Activated T-cell treated with anti-CD3 and anti-CD28 coated beads, Interleukin-2, amount 50 U/mL, for 72 hours (primary cell): ENCODE results near the gene DDOST. TPM values are rescaled to one million over a fixed set of nuclear protein-coding genes. Genes with fewer than 3 reads are reported as not detected.

Experiments
- ATAC-seq, 2 donors: fragments of 150-1000 bp; cut with Tn5 transposase; replicated peaks in 1 of 2; 2 replicates each; pipeline ENCODE4 v1.10.0; 2021; ENCODE audit warnings: moderate library complexity in 2 of 2, mild to moderate bottlenecking in 1 of 2
- DNase-seq, 2 donors: peaks; one replicate each; pipeline ENCODE4 v3.0.0; 2021 to 2022; ENCODE audit warnings: mixed read lengths in 1 of 2
- H3K27ac Mint-ChIP-seq: one replicate; pipeline ENCODE4 v1.8.0; 2022; ENCODE audit warnings: mild to moderate bottlenecking, moderate library complexity, mixed read lengths
- H3K27me3 Mint-ChIP-seq: one replicate; pipeline ENCODE4 v1.8.0; 2022; ENCODE audit warnings: low read depth, mixed read lengths
- H3K36me3 Mint-ChIP-seq, 2 donors: one replicate each; pipeline ENCODE4 v1.8.0; 2022; ENCODE audit warnings: mixed read lengths in 2 of 2, mild to moderate bottlenecking in 1 of 2; ENCODE audit not compliant: insufficient read depth in 2 of 2
- H3K4me1 Mint-ChIP-seq: one replicate; pipeline ENCODE4 v1.8.0; 2022; ENCODE audit warnings: low read depth, mixed read lengths
- H3K4me3 Mint-ChIP-seq, 2 donors: one replicate each; pipeline ENCODE4 v1.8.0; 2022; ENCODE audit warnings: mild to moderate bottlenecking in 2 of 2, mixed read lengths in 2 of 2, moderate library complexity in 2 of 2
- H3K9me3 Mint-ChIP-seq, 2 donors: one replicate each; pipeline ENCODE4 v1.8.0; 2022; ENCODE audit warnings: mixed read lengths in 2 of 2
- total RNA-seq, 2 donors: library from RNA; stranded (reverse); gene quantifications; one replicate each; pipeline ENCODE4 v1.2.3, GENCODE V29; 2022

DDOST gene
- total RNA-seq, 2 donors from 2014 or later: 159 to 175 TPM

GRCh38 chr1:20643080-20643479 lies 18.1 kb downstream of the DDOST start:
- Mint-ChIP-seq H3K27ac (no peak overlapping the region), H3K9me3 (no peaks in the 10 kb centered on the region), H3K4me3 (no peak overlapping the region), H3K4me1 (no peaks in the 10 kb centered on the region), H3K36me3 (no peaks in the 10 kb centered on the region), H3K27me3 (no peaks in the 10 kb centered on the region)
- ATAC-seq: no peak
- no peak for DNase-seq

DNA sequence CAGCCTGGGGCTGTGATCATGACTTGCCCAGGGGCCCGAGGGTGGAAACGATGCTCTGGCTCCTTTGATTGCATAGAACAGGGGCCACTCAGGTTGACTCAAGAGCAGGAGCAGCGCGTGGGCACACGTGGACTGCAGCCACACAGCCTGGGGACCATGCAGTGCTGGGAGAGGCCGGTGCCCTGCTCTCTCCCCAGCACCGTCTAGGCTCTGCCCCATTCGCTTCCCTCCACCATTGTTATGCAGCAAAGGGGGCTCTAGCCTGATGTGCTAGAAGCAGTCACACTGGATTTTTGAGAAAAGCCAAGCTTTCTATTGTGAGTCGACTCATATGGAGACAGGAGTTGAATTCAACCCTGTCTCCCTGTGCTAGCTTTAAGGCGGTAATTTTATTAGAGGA lies 19.2 kb downstream of the DDOST start:
- Mint-ChIP-seq H3K36me3 (no peaks in the 10 kb centered on the region), H3K9me3 (no peaks in the 10 kb centered on the region), H3K27me3 (no peaks in the 10 kb centered on the region), H3K4me3 (no peak overlapping the region), H3K4me1 (no peaks in the 10 kb centered on the region), H3K27ac (no peak overlapping the region)
- DNase-seq: no peak
- no peak for ATAC-seq

- Mint-ChIP-seq H3K36me3 (no peaks in the 10 kb centered on the region), H3K4me1 (peaks cover under 1% of the 10 kb centered on the region), H3K27me3 (no peaks in the 10 kb centered on the region), H3K4me3 (no peak overlapping the region), H3K27ac (peak overlapping the region; percentile 43), H3K9me3 (no peaks in the 10 kb centered on the region)
- ATAC-seq (peak; percentile 73 to 74), DNase-seq (peak; percentile 55 to 64)
Observed at GRCh38 chr1:20640183-20640597, 21.0 kb downstream of the DDOST start.

GRCh38 chr1:20636785-20637347 lies 24.3 kb downstream of the DDOST start:
- Mint-ChIP-seq H3K27me3 (no peaks in the 10 kb centered on the region), H3K27ac (no peak overlapping the region), H3K4me1 (peaks cover 12% of the 10 kb centered on the region), H3K36me3 (no peaks in the 10 kb centered on the region), H3K9me3 (no peaks in the 10 kb centered on the region), H3K4me3 (no peak overlapping the region)
- DNase-seq: no peak
- ATAC-seq: no peak

DNA sequence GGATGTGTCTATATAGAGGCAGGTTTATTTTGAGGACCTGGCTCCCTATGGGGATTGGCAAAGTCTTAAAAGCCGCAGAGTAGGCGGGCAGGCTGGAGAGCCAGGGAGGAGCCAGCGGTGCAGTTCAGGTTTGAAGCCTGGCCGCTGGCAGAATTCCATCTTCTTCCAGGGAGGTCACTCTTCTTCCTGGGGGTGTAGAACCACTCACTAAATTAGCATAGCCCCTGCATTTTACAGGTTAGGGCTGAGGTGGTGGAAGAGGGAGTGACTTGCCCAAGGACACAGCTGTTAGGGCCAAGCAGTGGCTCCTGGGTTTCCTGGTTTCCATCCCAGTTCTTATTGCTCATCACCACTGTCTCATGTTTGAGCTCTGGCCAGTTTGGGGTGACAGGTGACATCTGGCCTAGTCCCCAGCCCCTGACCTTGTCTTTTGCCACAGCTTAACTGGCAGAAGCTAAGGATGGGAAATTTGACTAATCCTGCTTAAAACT lies 26.5 kb downstream of the DDOST start:
- H3K4me1 Mint-ChIP-seq: peaks cover 12% of the 10 kb centered on the region
- H3K27ac Mint-ChIP-seq: peak overlapping the region; percentile 82
- DNase-seq (peak; percentile 30), ATAC-seq (peak; percentile 42)
- H3K27me3 Mint-ChIP-seq: no peaks in the 10 kb centered on the region
- no peaks in the 10 kb centered on the region for H3K9me3 Mint-ChIP-seq
- no peaks in the 10 kb centered on the region for H3K36me3 Mint-ChIP-seq
- H3K4me3 Mint-ChIP-seq: peak overlapping the region; percentile 79 to 97

DNA sequence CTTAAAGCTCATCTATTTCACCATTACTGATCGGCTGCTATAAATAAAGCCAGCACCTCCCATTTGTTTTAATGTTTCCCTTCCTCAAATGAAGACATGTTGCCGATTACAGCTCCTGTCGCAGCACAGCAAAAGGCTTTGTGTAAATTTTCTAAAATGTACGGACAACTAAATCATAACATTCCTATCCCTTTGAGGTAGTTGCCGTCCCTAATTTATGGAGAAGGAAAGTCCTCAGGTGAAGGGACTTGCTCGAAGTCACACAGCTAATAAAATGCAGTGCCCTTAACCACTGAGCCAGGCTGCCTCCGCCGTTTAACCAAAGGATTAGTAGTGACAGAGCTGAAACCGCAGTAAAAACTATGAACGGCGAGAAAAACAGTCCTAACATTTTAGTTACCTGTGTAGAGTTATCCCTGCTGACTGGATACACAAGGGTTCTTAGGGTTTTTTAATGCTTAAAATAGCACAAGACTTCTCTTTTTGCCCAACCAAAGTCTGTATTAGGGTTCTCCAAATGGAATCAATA lies 27.0 kb downstream of the DDOST start:
- DNase-seq: peak in 1 of 2 donors; percentile 17
- no peaks in the 10 kb centered on the region for H3K9me3 Mint-ChIP-seq
- H3K27ac Mint-ChIP-seq: peak overlapping the region; percentile 82
- H3K4me3 Mint-ChIP-seq: peak overlapping the region; percentile 79 to 97
- peak; percentile 17 to 29 for ATAC-seq
- H3K4me1 Mint-ChIP-seq: peaks cover 12% of the 10 kb centered on the region
- no peaks in the 10 kb centered on the region for H3K36me3 Mint-ChIP-seq
- H3K27me3 Mint-ChIP-seq: no peaks in the 10 kb centered on the region

DNA sequence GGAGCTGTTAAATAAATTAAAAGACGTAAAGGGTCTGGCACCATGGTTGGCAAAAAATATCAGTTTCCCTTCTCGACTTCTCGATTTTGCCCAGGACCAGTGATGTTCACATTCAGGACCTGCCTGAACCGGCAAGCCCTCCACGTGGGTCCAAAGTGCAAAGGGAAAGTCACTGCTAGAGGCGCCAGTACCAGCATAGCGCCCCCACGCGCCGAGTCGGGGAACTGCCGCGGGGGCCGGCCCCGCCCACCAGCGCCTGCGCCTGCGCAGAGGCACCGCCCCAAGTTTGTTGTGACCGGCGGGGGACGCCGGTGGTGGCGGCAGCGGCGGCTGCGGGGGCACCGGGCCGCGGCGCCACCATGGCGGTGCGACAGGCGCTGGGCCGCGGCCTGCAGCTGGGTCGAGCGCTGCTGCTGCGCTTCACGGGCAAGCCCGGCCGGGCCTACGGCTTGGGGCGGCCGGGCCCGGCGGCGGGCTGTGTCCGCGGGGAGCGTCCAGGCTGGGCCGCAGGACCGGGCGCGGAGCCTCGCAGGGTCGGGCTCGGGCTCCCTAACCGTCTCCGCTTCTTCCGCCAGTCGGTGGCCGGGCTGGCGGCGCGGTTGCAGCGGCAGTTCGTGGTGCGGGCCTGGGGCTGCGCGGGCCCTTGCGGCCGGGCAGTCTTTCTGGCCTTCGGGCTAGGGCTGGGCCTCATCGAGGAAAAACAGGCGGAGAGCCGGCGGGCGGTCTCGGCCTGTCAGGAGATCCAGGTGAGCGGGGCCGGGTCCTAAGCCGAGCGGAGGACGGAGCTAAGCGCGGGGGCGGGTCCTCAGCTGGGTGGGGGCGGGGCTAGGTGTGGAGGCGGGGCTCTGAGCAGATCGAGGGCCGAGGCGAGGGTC lies 27.7 kb downstream of the DDOST start, which contains the start of gene PINK1:
Gene PINK1, plus strand, starts transcription at position 269 of the 875 bp plus-strand sequence. Its CDS starts 91 bp downstream, at position 360.
- peaks cover 12% of the 10 kb centered on the region for H3K4me1 Mint-ChIP-seq

DNA sequence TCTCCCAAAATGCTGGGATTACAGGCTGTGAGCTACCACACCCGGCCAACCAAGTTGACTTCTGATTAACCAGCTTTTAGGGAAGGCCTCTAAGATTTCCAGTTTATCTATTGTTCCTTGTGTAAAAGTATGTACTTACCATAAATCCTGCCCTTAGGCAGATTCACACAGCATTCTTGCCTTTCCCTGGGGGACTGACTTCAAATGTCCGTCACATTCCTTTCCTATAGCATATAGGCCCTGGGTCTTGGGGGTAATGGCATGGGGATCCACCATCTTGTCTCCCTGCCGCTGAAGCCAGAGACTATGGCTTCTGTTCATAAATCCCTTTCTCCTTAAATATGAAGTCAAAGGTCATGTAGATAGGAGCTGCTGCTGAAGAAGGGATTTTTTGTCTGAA lies 28.8 kb downstream of the DDOST start:
- no peak for ATAC-seq
- Mint-ChIP-seq H3K36me3 (peaks cover 2 to 4% of the 10 kb centered on the region in 2 donors), H3K27ac (no peak overlapping the region), H3K9me3 (no peaks in the 10 kb centered on the region), H3K4me3 (peak overlapping the region; percentile 62 to 70), H3K4me1 (peaks cover 12% of the 10 kb centered on the region), H3K27me3 (peaks cover 3% of the 10 kb centered on the region)
- DNase-seq: no peak

More for the DNA sequence above, 27.7 kb downstream of the DDOST start, which contains the start of gene PINK1:
- Mint-ChIP-seq H3K36me3 (no peaks in the 10 kb centered on the region), H3K27ac (peak within 1 kb of the TSS; percentile 82), H3K9me3 (no peaks in the 10 kb centered on the region), H3K4me3 (peak within 1 kb of the TSS; percentile 79 to 97), H3K27me3 (no peaks in the 10 kb centered on the region)
- DNase-seq (peak; percentile 82 to 96), ATAC-seq (peak; percentile 88 to 93)

- H3K4me1 Mint-ChIP-seq: peaks cover 12% of the 10 kb centered on the region
- peaks cover 2 to 4% of the 10 kb centered on the region in 2 donors for H3K36me3 Mint-ChIP-seq
- H3K27me3 Mint-ChIP-seq: peaks cover 8% of the 10 kb centered on the region
- no peak overlapping the region for H3K27ac Mint-ChIP-seq
- ATAC-seq: no peak
- H3K4me3 Mint-ChIP-seq: no peak overlapping the region
- DNase-seq: no peak
- peaks cover 0 to 2% of the 10 kb centered on the region in 2 donors for H3K9me3 Mint-ChIP-seq
Observed at GRCh38 chr1:20630729-20631128, 30.4 kb downstream of the DDOST start.

DNA sequence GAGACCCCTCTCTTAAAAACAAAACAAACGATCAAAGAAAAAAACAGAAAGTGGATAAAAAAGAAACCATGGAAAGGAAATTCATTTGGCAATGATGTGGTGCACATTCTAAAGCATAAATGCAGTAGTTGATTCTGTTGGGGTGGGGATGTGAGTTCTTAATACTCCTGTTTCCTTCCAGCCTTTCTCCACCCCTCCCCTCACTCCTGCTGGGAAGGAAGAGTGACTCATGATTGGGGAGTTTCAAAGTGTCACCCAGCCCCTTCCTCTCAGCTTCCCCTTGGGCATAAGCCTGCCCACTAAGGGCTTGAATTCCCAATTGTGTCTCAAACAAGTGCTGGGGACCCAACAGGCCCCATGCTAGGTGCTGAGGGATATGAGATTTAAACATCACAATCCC lies 34.6 kb downstream of the DDOST start:
- no peak for DNase-seq
- Mint-ChIP-seq H3K4me1 (no peaks in the 10 kb centered on the region), H3K27ac (no peak overlapping the region), H3K36me3 (peaks cover 2 to 4% of the 10 kb centered on the region in 2 donors), H3K4me3 (no peak overlapping the region), H3K9me3 (peaks cover 0 to 2% of the 10 kb centered on the region in 2 donors), H3K27me3 (peaks cover 11% of the 10 kb centered on the region)
- ATAC-seq: no peak

- no peaks in the 10 kb centered on the region for H3K4me1 Mint-ChIP-seq
- peaks cover 0 to 2% of the 10 kb centered on the region in 2 donors for H3K9me3 Mint-ChIP-seq
- DNase-seq (no peak), ATAC-seq (no peak)
- peaks cover 11% of the 10 kb centered on the region for H3K27me3 Mint-ChIP-seq
- H3K27ac Mint-ChIP-seq: no peak overlapping the region
- H3K4me3 Mint-ChIP-seq: no peak overlapping the region
- H3K36me3 Mint-ChIP-seq: peaks cover 2 to 4% of the 10 kb centered on the region in 2 donors
Observed at GRCh38 chr1:20626098-20626427, 35.1 kb downstream of the DDOST start.

DNA sequence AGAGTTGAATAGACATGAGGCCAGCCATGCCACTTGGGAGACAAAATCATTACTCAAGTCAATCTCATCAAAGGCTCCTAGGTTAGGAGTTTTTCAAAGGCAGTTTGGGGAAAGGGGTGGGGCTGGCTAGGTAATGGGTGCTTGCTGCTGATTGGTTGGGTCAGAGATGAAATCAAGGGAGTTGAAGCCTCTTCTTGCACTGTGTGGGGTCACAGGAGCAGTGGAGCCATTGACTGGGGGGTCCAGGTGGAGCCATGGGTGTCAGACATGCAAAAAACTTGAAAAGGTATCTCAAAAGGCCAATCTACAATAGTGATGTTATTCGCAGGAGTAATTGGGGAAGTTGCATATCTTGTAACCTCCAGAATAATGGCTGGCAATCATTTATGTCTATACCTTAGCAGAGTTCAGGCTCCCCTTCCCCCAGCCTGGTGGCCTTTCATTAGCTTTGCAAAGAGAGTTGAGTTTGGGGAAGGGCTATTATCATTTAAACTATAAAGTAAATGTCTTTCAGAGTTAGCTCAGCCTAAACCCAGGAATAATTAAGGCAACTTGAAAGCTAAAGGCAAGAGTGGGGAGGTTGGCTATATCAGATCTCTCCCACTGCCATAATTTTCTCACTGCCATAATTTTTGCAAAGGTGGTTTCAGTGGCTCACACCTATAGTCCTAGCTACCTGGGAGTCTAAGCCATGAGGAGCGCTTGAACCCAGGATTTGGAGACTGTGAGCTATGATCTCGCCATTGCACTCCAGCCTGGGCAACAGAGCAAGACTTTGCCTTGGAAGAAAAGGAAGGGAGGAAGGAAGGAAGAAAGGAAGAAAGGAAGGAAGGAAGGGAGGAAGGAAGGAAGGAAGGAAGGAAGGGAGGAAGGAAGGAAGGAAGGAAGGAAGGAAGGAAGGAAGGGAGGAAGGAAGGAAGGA lies 35.7 kb downstream of the DDOST start:
- H3K9me3 Mint-ChIP-seq: peaks cover 0 to 2% of the 10 kb centered on the region in 2 donors
- ATAC-seq (no peak), DNase-seq (no peak)
- no peaks in the 10 kb centered on the region for H3K4me1 Mint-ChIP-seq
- H3K27ac Mint-ChIP-seq: no peak overlapping the region
- H3K36me3 Mint-ChIP-seq: peaks cover 2 to 4% of the 10 kb centered on the region in 2 donors
- peaks cover 11% of the 10 kb centered on the region for H3K27me3 Mint-ChIP-seq
- H3K4me3 Mint-ChIP-seq: no peak overlapping the region
